ENCODE results near the gene WEE1.

GRCh38 chr11:9629064-9629463, 55.6 kb downstream of the WEE1 start:
- TF ChIP-seq TCF12 (IDR thresholded peaks at IDR 0.05; ENCODE audit: low read depth, low read length) (no peak), PAX5 (IDR thresholded peaks at IDR 0.05; ENCODE audit: borderline replicate concordance, low read depth, low read length) (0 out of 2 replicates have a peak, but pooled peaks have one; percentile 19), CTCF (IDR thresholded peaks at IDR 0.05 in 2 of 3, conservative IDR thresholded peaks at IDR 0.05 in 1 of 3; ENCODE audit: control insufficient read depth in 2 of 3, extremely low read depth in 1 of 3, insufficient read depth in 1 of 3, low read depth in 3 of 3, low read length in 3 of 3) (no peak)

Measured in GM12878 (cell line).